CD4-positive, alpha-beta T cell treated with Interferon alpha-2 for 1 hour (primary cell): ENCODE results near the gene PELI2.
A peak's percentile ranks its signal among the peaks of the same experiment; 100 is the strongest.

ENCODE experiments used
- DNase-seq, 2 donors: peaks; one replicate each; pipeline ENCODE4 v3.0.0-alpha.2; 2020 to 2022

The PELI2 gene

GRCh38 chr14:56117765-56118610 lies at the start of gene PELI2:
Gene PELI2 (plus strand): TSS chr14:56118411. CDS start chr14:56118661, 250 bp downstream.
- DNase-seq = peak; percentile 87 to 88

GRCh38 chr14:56073799-56074198 lies 44.4 kb upstream of the PELI2 start:
- DNase-seq = no peak

GRCh38 chr14:56075301-56075700 lies 42.9 kb upstream of the PELI2 start:
- no peak for DNase-seq

GRCh38 chr14:56081139-56081538 lies 37.1 kb upstream of the PELI2 start:
- no peak for DNase-seq

- no peak for DNase-seq
Measured at GRCh38 chr14:56082880-56083279, 35.3 kb upstream of the PELI2 start.

GRCh38 chr14:56085471-56085870 lies 32.7 kb upstream of the PELI2 start:
- DNase-seq = no peak

- no peak for DNase-seq
Measured at GRCh38 chr14:56087671-56088471, 30.3 kb upstream of the PELI2 start.

- DNase-seq = no peak
Measured at GRCh38 chr14:56088941-56089340, 29.3 kb upstream of the PELI2 start.

GRCh38 chr14:56092763-56093162 lies 25.4 kb upstream of the PELI2 start:
- peak in 1 of 2 donors; percentile 12 for DNase-seq

GRCh38 chr14:56094076-56094475 lies 24.1 kb upstream of the PELI2 start:
- no peak for DNase-seq

- DNase-seq = no peak
Measured at GRCh38 chr14:56098021-56098420, 20.2 kb upstream of the PELI2 start.

GRCh38 chr14:56099081-56099797 lies 19.0 kb upstream of the PELI2 start:
- DNase-seq = no peak

- DNase-seq = no peak
Measured at GRCh38 chr14:56100556-56100955, 17.7 kb upstream of the PELI2 start.

GRCh38 chr14:56102941-56103340 lies 15.3 kb upstream of the PELI2 start:
- DNase-seq = no peak

GRCh38 chr14:56107615-56108014 lies 10.6 kb upstream of the PELI2 start:
- DNase-seq = no peak

- DNase-seq = no peak
Measured at GRCh38 chr14:56108057-56108456, 10.2 kb upstream of the PELI2 start.

- DNase-seq = no peak
Measured at GRCh38 chr14:56112781-56113180, 5.4 kb upstream of the PELI2 start.

GRCh38 chr14:56115334-56115870 lies 2.8 kb upstream of the PELI2 start:
- no peak for DNase-seq

- peak in 1 of 2 donors; percentile 22 for DNase-seq
Measured at GRCh38 chr14:56115976-56116893, 2.0 kb upstream of the PELI2 start.

- peak in 1 of 2 donors; percentile 27 for DNase-seq
Measured at GRCh38 chr14:56118611-56119181, 485 bp downstream of the PELI2 start.

- peak in 1 of 2 donors; percentile 33 for DNase-seq
Measured at GRCh38 chr14:56119201-56119981, 1.2 kb downstream of the PELI2 start.
